ENCODE measurements around the gene ASXL3.

The ASXL3 gene

DNA sequence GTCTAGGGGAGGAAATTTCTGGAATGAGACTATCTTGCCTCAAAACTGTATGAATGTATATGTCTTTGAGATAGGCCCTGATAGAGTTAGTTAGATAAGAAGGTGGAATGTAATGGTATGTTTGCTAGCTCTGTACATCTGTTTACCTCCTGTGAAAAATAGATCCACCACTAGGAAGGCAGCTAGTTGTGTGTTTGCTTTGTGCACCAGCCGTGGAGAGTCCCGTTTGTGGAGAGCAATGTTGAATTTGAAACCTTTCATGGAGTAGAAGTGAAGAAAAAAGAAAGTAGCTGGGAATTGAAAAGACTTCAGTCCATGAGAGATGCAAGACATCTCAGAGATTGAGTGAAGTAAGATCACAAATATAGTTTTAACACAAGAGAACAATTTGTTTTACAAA is 25.4 kb downstream of the ASXL3 start:
- no peak overlapping the region for H3K27ac ChIP-seq (ENCODE audit: low read depth, low read length)
- DNase-seq: peak; percentile 6 to 72
- no CpG with 5 or more reads among the region's 2 CpGs for WGBS (ENCODE audit: extremely low coverage, insufficient coverage, insufficient read length)

DNA sequence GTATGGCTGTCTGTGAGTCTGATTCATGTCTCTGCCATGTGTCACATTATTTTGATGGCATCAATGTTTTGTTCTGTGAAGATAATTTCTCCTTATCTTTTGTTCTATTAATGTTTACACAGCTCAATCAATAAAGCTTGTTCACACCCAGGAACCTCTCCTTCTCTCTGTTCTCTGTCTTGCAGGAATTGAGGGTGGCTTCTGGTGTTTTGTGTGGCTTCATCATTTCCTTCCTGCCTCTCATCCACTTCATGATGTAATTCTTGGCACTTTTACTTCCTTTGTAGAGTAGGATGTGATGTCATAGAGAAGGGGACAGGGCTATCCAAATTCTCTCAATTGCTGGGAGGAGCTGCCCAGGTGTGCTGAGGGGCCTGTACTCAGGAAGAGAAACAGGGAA is 27.2 kb downstream of the ASXL3 start:
- Histone ChIP-seq H2AFZ (ENCODE audit: insufficient read depth, low read length, poor library complexity) (no peak overlapping the region), H2AK5ac (ENCODE audit: low read length) (no peak overlapping the region), H4K91ac (ENCODE audit: low read depth, low read length) (no peak overlapping the region), H3K18ac (ENCODE audit: low read length) (no peak overlapping the region), H3K36me3 (ENCODE audit: control insufficient read depth in 1 of 2, insufficient read depth in 2 of 2, low read length in 2 of 2) (no peaks in the 10 kb centered on the region), H2BK120ac (ENCODE audit: insufficient read depth, low read length, poor library complexity) (no peak overlapping the region), H3K79me1 (ENCODE audit: low read length) (no peaks in the 10 kb centered on the region), H3K4me3 (ENCODE audit: low read depth, low read length) (no peak overlapping the region), H3K14ac (ENCODE audit: low read length) (no peak overlapping the region), H3K9ac (ENCODE audit: low read length) (no peak overlapping the region), H4K12ac (ENCODE audit: low read depth, low read length) (no peak overlapping the region), H3K4me2 (ENCODE audit: low read length) (no peak overlapping the region), H2BK5ac (ENCODE audit: low read depth, low read length, poor library complexity) (no peak overlapping the region), H3K23ac (ENCODE audit: low read length) (no peak overlapping the region), H3K79me2 (ENCODE audit: control insufficient read depth, insufficient read depth, low read length, poor library complexity) (no peaks in the 10 kb centered on the region), H3K9me3 (ENCODE audit: insufficient read depth, low read depth, low read length) (no peaks in the 10 kb centered on the region), H3K27ac (ENCODE audit: low read depth, low read length) (no peak overlapping the region), H4K8ac (ENCODE audit: low read depth, low read length) (no peak overlapping the region), H3K4ac (ENCODE audit: low read depth, low read length) (no peak overlapping the region), H3K4me1 (ENCODE audit: control insufficient read depth in 1 of 2, insufficient read depth in 2 of 2, low read length in 2 of 2) (no peaks in the 10 kb centered on the region), H2BK12ac (ENCODE audit: low read length) (no peak overlapping the region), H3K27me3 (ENCODE audit: insufficient read depth, low read length) (no peaks in the 10 kb centered on the region)
- no peak for DNase-seq

More for the DNA sequence above, 25.4 kb downstream of the ASXL3 start:
- Histone ChIP-seq H3K27me3 (ENCODE audit: insufficient read depth, low read length) (no peaks in the 10 kb centered on the region), H3K14ac (ENCODE audit: low read length) (no peak overlapping the region), H3K9ac (ENCODE audit: low read length) (no peak overlapping the region), H3K9me3 (ENCODE audit: insufficient read depth, low read depth, low read length) (no peaks in the 10 kb centered on the region), H2AFZ (ENCODE audit: insufficient read depth, low read length, poor library complexity) (no peak overlapping the region), H3K4me1 (ENCODE audit: control insufficient read depth in 1 of 2, insufficient read depth in 2 of 2, low read length in 2 of 2) (no peaks in the 10 kb centered on the region), H2BK120ac (ENCODE audit: insufficient read depth, low read length, poor library complexity) (no peak overlapping the region), H3K79me1 (ENCODE audit: low read length) (no peaks in the 10 kb centered on the region), H3K4ac (ENCODE audit: low read depth, low read length) (no peak overlapping the region), H2AK5ac (ENCODE audit: low read length) (no peak overlapping the region), H2BK12ac (ENCODE audit: low read length) (no peak overlapping the region), H3K23ac (ENCODE audit: low read length) (no peak overlapping the region), H4K12ac (ENCODE audit: low read depth, low read length) (no peak overlapping the region), H3K79me2 (ENCODE audit: control insufficient read depth, insufficient read depth, low read length, poor library complexity) (no peaks in the 10 kb centered on the region), H2BK5ac (ENCODE audit: low read depth, low read length, poor library complexity) (no peak overlapping the region), H3K18ac (ENCODE audit: low read length) (no peak overlapping the region), H3K4me2 (ENCODE audit: low read length) (no peak overlapping the region), H3K36me3 (ENCODE audit: control insufficient read depth in 1 of 2, insufficient read depth in 2 of 2, low read length in 2 of 2) (no peaks in the 10 kb centered on the region), H4K91ac (ENCODE audit: low read depth, low read length) (no peak overlapping the region), H3K4me3 (ENCODE audit: low read depth, low read length) (no peak overlapping the region), H4K8ac (ENCODE audit: low read depth, low read length) (no peak overlapping the region)

DNA sequence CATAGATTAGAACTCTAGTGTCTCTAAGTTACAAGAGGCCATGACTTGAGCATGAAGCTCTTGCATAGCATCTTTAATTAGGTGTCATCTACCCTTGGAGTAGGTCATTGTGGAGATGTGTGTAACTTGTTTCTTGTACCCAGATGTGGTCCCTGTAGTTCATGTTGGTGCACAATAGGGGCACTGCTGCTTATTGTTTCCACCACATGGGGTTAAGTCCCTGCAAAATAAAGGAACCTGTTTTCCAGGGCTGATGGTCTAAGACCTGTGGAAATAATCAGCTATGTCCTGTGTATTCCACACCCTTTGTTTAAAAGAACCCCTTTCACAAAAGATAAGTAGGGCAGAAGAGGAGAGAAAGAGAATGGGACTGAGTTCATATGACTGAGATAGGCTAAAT is 28.6 kb downstream of the ASXL3 start:
- Histone ChIP-seq H2BK120ac (ENCODE audit: insufficient read depth, low read length, poor library complexity) (no peak overlapping the region), H3K36me3 (ENCODE audit: control insufficient read depth in 1 of 2, insufficient read depth in 2 of 2, low read length in 2 of 2) (no peaks in the 10 kb centered on the region), H3K79me2 (ENCODE audit: control insufficient read depth, insufficient read depth, low read length, poor library complexity) (no peaks in the 10 kb centered on the region), H3K4ac (ENCODE audit: low read depth, low read length) (no peak overlapping the region), H3K9ac (ENCODE audit: low read length) (no peak overlapping the region), H3K4me3 (ENCODE audit: low read depth, low read length) (no peak overlapping the region), H2AK5ac (ENCODE audit: low read length) (no peak overlapping the region), H2BK12ac (ENCODE audit: low read length) (no peak overlapping the region), H3K4me1 (ENCODE audit: control insufficient read depth in 1 of 2, insufficient read depth in 2 of 2, low read length in 2 of 2) (no peaks in the 10 kb centered on the region), H3K4me2 (ENCODE audit: low read length) (no peak overlapping the region), H2AFZ (ENCODE audit: insufficient read depth, low read length, poor library complexity) (no peak overlapping the region), H3K79me1 (ENCODE audit: low read length) (no peaks in the 10 kb centered on the region), H3K23ac (ENCODE audit: low read length) (no peak overlapping the region), H3K18ac (ENCODE audit: low read length) (no peak overlapping the region), H4K91ac (ENCODE audit: low read depth, low read length) (no peak overlapping the region), H3K9me3 (ENCODE audit: insufficient read depth, low read depth, low read length) (no peaks in the 10 kb centered on the region), H4K12ac (ENCODE audit: low read depth, low read length) (no peak overlapping the region), H2BK5ac (ENCODE audit: low read depth, low read length, poor library complexity) (no peak overlapping the region), H3K27ac (ENCODE audit: low read depth, low read length) (no peak overlapping the region), H3K14ac (ENCODE audit: low read length) (no peak overlapping the region), H3K27me3 (ENCODE audit: insufficient read depth, low read length) (no peaks in the 10 kb centered on the region), H4K8ac (ENCODE audit: low read depth, low read length) (no peak overlapping the region)
- DNase-seq: no peak

DNA sequence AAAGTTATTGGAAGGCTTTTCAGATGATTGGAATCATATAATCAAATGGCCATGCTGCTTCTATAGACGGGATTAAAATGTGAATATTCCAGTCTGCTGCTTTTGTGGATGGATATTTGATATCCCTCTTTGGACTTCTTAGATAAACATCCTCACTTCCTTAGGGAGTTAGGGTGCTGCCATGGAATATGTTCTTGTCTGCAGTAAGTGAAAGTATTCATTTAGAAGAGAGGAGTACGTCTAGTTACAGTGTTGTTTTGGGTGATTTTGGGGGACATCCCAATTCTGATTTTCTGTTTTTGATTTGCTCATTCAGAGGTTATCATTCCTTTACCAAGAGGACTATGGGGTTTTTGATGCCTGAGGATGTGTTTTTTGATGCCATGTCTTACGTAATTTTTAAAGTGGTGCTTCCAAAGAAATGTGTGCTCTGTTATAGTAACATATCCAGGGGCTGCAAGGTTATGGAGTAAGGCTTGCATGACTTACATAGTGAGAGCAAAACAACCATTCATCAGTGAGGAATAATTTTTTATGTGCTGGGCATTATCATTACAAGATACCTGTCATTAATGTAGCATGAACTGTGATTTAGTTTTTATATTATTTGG is 33.6 kb downstream of the ASXL3 start:
- WGBS (ENCODE audit: extremely low coverage, insufficient coverage, insufficient read length): no CpG with 5 or more reads among the region's 3 CpGs
- H3K27me3 ChIP-seq (ENCODE audit: insufficient read depth, low read length): no peaks in the 10 kb centered on the region
- no peak overlapping the region for H3K4me3 ChIP-seq (ENCODE audit: low read depth, low read length)
- H4K12ac ChIP-seq (ENCODE audit: low read depth, low read length): no peak overlapping the region
- H2BK5ac ChIP-seq (ENCODE audit: low read depth, low read length, poor library complexity): no peak overlapping the region
- no peak overlapping the region for H4K8ac ChIP-seq (ENCODE audit: low read depth, low read length)
- H3K79me2 ChIP-seq (ENCODE audit: control insufficient read depth, insufficient read depth, low read length, poor library complexity): no peaks in the 10 kb centered on the region
- no peak overlapping the region for H2AK5ac ChIP-seq (ENCODE audit: low read length)
- no peak overlapping the region for H2AFZ ChIP-seq (ENCODE audit: insufficient read depth, low read length, poor library complexity)
- no peaks in the 10 kb centered on the region for H3K79me1 ChIP-seq (ENCODE audit: low read length)
- DNase-seq: no peak
- H3K4me1 ChIP-seq (ENCODE audit: control insufficient read depth in 1 of 2, insufficient read depth in 2 of 2, low read length in 2 of 2): peaks cover 0 to 2% of the 10 kb centered on the region in 2 experiments
- no peaks in the 10 kb centered on the region for H3K36me3 ChIP-seq (ENCODE audit: control insufficient read depth in 1 of 2, insufficient read depth in 2 of 2, low read length in 2 of 2)
- H3K18ac ChIP-seq (ENCODE audit: low read length): no peak overlapping the region
- H4K91ac ChIP-seq (ENCODE audit: low read depth, low read length): no peak overlapping the region
- H2BK12ac ChIP-seq (ENCODE audit: low read length): no peak overlapping the region
- no peak overlapping the region for H2BK120ac ChIP-seq (ENCODE audit: insufficient read depth, low read length, poor library complexity)
- H3K4me2 ChIP-seq (ENCODE audit: low read length): no peak overlapping the region
- no peak overlapping the region for H3K4ac ChIP-seq (ENCODE audit: low read depth, low read length)
- no peak overlapping the region for H3K14ac ChIP-seq (ENCODE audit: low read length)
- H3K9me3 ChIP-seq (ENCODE audit: insufficient read depth, low read depth, low read length): no peaks in the 10 kb centered on the region
- H3K9ac ChIP-seq (ENCODE audit: low read length): no peak overlapping the region
- H3K27ac ChIP-seq (ENCODE audit: low read depth, low read length): no peak overlapping the region
- H3K23ac ChIP-seq (ENCODE audit: low read length): no peak overlapping the region

All from trophoblast cell (in vitro differentiated cells and primary cell).